Kidney glomerular epithelial cell (primary cell): Measurements from ENCODE around the gene ARHGEF1.

ENCODE experiments used
- DNase-seq: peaks from one replicate; lab custom pipeline; 2025; lab: John Stamatoyannopoulos, UW

ARHGEF1 gene

GRCh38 chr19:41956621-41957020 is 73.6 kb downstream of the ARHGEF1 start:
- DNase-seq, result no peak
